ENCODE data around the gene RBM38.

- TF ChIP-seq CTCF (IDR thresholded peaks at IDR 0.05), result peak; percentile 78
- TF ChIP-seq POLR2AphosphoS5 (IDR thresholded peaks at IDR 0.05; ENCODE audit: low read depth, low read length), result no peak
Observed at GRCh38 chr20:57346477-57346876, 44.7 kb upstream of the RBM38 start.

Data from Panc1 (cell line).